GM18907 (cell line): ENCODE measurements around the gene PPP1R9A.
A peak's percentile ranks its signal among the peaks of the same experiment; 100 is the strongest.

ENCODE experiments used
- ATAC-seq: cut with Tn5 transposase; IDR thresholded peaks from one replicate; pipeline ENCODE4 v1.9.1; 2021; ENCODE audit warnings: mild to moderate bottlenecking, moderate library complexity; ENCODE audit not compliant: unreplicated experiment

Gene PPP1R9A

DNA sequence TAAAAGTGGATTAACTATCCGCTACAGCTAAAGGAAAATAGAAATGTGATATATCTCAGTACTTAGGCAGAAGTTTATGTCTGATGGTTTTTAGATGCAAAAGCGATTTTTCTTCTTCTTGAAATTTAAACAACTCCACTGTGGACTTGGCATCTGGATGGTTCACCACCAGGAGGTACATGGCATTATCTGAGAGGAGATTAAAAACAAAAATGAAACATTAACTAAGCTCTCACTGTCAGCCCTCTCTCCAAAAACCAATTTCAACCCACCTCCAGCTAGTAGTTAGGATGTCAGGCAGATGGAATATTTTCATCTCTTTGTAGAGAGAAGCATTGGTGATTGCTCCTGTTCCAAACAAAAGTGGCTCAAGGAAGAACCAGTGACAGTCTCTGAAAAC, 404.0 kb downstream of the PPP1R9A start:
- no peak for ATAC-seq

DNA sequence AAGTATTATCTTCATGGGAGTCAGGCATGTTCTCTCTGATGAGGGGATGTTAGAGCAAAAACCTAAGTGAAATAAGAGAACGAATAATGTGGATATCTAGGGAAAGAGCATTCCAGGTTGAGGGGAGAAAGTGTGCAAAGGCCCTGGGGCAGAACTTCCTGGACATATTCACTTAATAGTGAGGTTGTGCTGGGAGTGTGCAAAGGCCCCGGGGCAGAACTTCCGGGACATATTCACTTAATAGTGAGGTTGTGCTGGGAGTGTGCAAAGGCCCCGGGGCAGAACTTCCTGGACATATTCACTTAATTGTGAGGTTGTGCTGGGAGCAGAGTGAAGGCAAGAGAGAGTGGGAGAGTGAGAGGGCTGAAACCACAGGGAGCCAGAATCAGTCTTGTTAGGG, 405.2 kb downstream of the PPP1R9A start:
- ATAC-seq: no peak

DNA sequence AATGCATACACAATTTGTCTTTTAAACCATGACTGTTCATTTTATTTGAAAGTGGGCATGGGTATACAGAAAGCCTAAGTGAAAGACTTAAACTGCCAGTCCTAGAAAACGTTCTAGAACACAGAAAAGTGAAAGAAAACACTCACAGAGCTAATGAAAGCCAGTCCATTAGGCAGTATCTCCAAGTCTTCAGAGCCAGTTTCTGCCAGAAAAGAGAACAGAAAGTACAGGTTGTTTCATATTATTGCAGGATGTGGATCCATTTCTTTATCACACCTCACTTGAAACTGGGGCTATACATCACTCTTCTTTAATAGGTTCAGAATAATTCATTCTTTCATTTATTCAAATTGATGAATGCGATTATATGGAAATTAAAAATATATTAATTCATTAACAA, 409.2 kb downstream of the PPP1R9A start:
- peak; percentile 84 for ATAC-seq

DNA sequence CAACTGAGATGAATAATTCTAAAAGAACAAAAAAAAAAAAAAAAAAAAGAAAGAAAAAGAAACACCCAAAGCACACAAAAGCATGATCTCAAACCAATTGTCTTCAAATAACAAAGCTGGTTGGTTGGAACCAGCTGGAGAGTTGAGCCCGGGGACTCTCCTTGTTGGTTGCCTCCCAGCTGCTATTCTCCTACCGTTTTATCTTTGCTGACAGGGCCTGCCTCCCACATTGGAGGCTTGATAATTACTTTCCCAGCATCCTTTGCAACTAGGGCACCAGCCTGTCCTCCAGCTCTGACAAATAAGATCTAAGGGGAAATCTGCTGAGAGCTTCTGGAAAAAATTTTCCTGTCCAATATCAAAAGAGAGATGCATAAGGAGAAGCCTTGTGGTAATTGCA, 410.2 kb downstream of the PPP1R9A start:
- ATAC-seq: no peak

GRCh38 chr7:95317966-95318365, 410.6 kb downstream of the PPP1R9A start:
- no peak for ATAC-seq

DNA sequence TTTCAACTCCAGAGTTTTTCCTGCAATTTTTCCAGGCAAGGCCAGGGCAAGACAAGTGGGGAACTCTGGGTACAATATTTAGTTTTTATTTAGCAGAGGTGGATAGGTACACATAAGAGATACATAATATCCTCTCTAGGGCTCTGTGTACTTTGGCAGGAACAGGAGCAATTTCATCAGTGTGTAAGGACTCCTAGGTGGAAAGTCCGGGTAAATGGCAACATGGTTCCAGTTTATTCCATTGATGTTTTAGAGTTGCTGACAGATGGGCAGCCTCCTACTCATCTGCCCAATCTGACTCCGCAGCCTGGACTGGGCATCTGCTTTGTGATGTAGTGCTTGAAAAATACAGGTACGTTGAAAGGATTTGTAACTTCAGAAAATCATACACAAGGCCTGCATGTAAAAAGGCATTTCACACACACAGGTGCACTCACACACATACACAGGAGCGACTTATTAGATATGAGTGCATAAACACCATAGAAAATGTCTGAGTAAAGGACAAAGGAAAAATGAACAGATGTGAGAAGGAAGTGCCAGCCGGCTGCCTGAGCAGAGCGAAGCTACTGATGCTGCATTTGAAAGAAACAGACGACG, 411.2 kb downstream of the PPP1R9A start:
- no peak for ATAC-seq

DNA sequence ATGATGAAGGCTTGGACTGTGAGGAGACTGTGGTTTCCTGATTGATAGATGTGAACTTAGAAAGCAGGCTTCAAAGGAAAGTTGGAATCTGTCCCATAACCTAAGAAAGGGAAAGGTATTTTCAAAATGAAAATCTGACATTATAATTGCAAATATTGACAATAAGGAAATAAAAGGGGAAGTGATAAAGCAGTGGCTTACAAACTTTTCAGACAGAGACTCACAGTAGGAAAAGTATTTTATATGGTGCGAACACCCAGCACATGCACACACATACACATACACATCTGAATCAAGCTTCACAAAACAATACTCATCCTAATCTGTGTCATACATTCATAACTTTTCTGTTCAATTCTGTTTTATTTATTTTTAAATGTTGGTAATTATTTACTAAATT, 412.2 kb downstream of the PPP1R9A start:
- no peak for ATAC-seq

DNA sequence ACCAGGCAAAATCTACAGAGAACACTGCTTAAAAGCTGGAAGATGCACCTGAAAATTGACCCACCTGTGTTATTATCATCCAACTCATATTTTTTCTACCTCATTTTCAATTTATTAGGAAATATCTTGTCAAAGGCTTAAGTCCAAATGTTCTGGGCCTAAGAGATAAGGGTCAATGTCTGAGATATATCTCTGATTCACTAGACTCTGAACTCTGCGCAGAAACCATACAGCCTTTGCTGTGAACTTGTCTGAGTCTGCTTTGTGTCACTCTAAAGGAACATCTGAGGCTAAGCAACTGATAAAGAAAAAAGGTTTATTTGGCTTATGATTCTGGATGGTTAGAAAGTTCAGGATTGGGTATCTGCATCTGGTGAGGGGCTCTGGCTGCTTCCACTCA, 413.3 kb downstream of the PPP1R9A start:
- no peak for ATAC-seq

GRCh38 chr7:95321720-95322119, 414.3 kb downstream of the PPP1R9A start:
- ATAC-seq: no peak

GRCh38 chr7:95322396-95322795, 415.0 kb downstream of the PPP1R9A start:
- no peak for ATAC-seq

- no peak for ATAC-seq
These were observed 415.5 kb downstream of the PPP1R9A start for GRCh38 chr7:95322854-95323253.

GRCh38 chr7:95323410-95324129, 416.2 kb downstream of the PPP1R9A start:
- no peak for ATAC-seq

- peak; percentile 68 for ATAC-seq
These were observed 417.0 kb downstream of the PPP1R9A start, which contains the start of gene PON1 for GRCh38 chr7:95324431-95324830. Gene PON1 (minus strand): TSS chr7:95324532. CDS start chr7:95324475, 57 bp downstream.

- no peak for ATAC-seq
These were observed 420.0 kb downstream of the PPP1R9A start for GRCh38 chr7:95327356-95327755.

DNA sequence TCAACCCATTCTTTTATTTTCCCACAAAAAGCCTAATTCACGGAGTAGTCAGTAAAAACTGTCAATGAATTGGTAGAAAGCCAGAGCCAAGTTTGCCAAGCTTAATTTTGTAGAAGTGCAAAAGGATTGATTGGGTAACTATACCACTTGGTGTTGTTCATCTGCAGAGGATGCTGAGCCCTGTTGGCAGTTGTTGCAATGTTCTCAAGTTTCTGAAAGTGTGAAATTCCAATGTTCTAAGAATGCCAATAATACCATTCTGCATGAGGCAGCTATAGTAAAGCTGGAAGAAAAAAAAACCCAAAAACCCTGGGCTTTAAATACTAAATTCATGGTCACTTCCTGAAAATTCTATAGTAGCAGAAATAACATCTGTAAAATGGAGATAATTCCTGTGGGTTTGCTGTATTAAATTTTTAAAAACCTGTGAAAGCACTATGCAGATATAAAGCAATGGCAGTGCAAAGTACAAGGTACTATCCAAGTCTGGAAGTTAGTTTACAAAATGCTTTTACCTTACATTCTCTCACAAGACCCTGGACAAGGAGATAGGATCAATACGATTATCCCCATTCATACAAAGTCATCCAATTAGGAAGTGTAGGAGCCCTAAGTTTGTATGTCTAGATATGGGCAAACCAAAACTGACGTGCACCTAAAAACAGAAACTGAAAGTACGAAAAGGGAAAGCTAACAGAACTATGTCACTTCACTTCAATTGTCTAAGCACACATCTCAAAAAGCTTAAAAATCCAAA, 423.0 kb downstream of the PPP1R9A start:
- ATAC-seq: peak; percentile 97

GRCh38 chr7:95330961-95331337, 423.6 kb downstream of the PPP1R9A start:
- ATAC-seq: peak; percentile 43

- ATAC-seq: no peak
These were observed 427.1 kb downstream of the PPP1R9A start for GRCh38 chr7:95334447-95334846.

DNA sequence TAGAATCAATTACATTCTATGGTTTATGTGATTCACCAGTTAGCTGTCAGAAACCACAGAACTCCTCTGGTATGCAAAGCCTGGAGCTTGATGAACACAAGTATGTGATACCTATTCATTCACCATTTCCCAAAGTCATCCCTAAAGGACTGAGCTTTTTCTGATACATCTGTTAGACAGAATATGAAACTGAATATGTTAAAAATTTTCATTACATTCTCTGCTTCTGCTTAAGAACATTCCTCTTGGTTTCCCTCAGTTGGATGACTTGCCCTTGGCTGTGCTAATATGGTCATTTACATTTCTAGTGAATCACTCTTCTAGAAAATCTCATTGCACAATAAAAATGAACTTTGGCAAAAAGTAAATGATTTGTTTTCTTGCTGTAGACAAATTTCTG, 427.7 kb downstream of the PPP1R9A start:
- ATAC-seq: no peak

DNA sequence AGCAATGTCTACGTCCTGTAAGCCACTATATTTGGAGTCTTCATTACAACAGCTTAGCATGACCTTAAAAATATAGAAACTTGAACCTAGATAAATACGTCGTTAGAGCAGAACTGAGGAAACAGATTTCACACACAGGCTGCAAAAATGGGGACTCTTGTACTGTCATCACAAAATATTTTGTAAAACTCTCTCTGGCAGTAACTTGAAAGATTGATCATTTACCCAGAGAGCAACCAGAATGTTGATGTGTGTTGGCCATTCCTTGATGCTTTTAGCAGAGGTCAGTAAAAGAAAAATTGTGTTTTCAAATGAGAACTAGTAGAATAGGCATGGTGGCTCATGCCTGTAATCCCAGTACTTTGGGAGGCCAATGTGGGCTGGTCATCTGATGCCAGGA, 431.4 kb downstream of the PPP1R9A start:
- no peak for ATAC-seq

- ATAC-seq: no peak
These were observed 433.1 kb downstream of the PPP1R9A start for GRCh38 chr7:95340491-95340890.

- no peak for ATAC-seq
These were observed 434.6 kb downstream of the PPP1R9A start for GRCh38 chr7:95342029-95342428.
